HepG2 (cell line): Measurements from ENCODE around the gene RABGGTA. TPM values are rescaled to one million over a fixed set of nuclear protein-coding genes. Genes with fewer than 3 reads are reported as not detected.

ENCODE experiments used
- ATAC-seq: fragments of 200-7000 bp; cut with Tn5 transposase; 3 replicates; pipeline ENCODE4 v1.9.1; 2020; ENCODE audit warnings: mild to moderate bottlenecking, moderate library complexity
- BruUV-seq: library from RNA; stranded (reverse); fragments of 400-500 nt; replicated peaks from 2 replicates; lab custom pipeline; 2021; lab: Mats Ljungman, UMichigan
- CTCF ChIA-PET: fragments of 300-600 bp; formaldehyde crosslinking; extraction: SDS; loops from one replicate; lab custom pipeline; 2021; ENCODE audit warnings: low total read pairs, inconsistent platforms, low intra/inter-chr PET ratio; lab: Yijun Ruan, JAX
- POLR2A ChIA-PET: fragments of 350-600 bp; sonication (Branson Sonifier 250); formaldehyde crosslinking; loops from one replicate; lab custom pipeline; 2020; ENCODE audit warnings: antibody characterized with exemption, inconsistent platforms; lab: Yijun Ruan, JAX
- DNase-seq: peaks from one replicate; pipeline ENCODE4 v3.0.0-alpha.2; 2015; ENCODE audit warnings: low spot score
- FAIRE-seq: peaks from 3 replicates; lab custom pipeline; 2011; peaks lifted over from hg19 to GRCh38; lab: Jason Lieb, UNC
- H2AFZ ChIP-seq: one replicate; pipeline ENCODE4 v1.6.1; 2011; ENCODE audit warnings: low read length, inconsistent platforms
- H3K27ac ChIP-seq: fragments of 300-600 bp; 3 replicates; pipeline ENCODE4 v1.8.0; 2011; ENCODE audit warnings: mixed run types, mild to moderate bottlenecking, mixed read lengths, low read length, inconsistent platforms; ENCODE audit not compliant: insufficient read depth; ENCODE audit errors: extremely low read length
- H3K27me3 ChIP-seq, 2 experiments: fragments of 200-600 bp in 1 of 2; 2 replicates in 1 of 2; 3 replicates in 1 of 2; pipeline versions ENCODE4 v1.6.0 to v1.8.0; 2011; ENCODE audit warnings: low read length in 2 of 2, mild to moderate bottlenecking in 2 of 2, moderate library complexity in 2 of 2, inconsistent platforms in 1 of 2; ENCODE audit not compliant: insufficient read depth in 2 of 2, control insufficient read depth in 1 of 2
- H3K36me3 ChIP-seq, 2 experiments: fragments of 200-600 bp in 1 of 2; replicated peaks in 1 of 2; 2 replicates in 1 of 2; 3 replicates in 1 of 2; pipeline versions ENCODE4 v1.5.1 to v1.8.0; 2011; ENCODE audit warnings: low read length in 2 of 2, inconsistent platforms in 1 of 2; ENCODE audit not compliant: insufficient read depth in 2 of 2, control insufficient read depth in 1 of 2
- H3K4me1 ChIP-seq: 2 replicates; pipeline ENCODE4 v1.5.1; 2012; ENCODE audit warnings: low read length, inconsistent platforms; ENCODE audit not compliant: insufficient read depth
- H3K4me2 ChIP-seq: 2 replicates; pipeline ENCODE4 v1.6.0; 2011; ENCODE audit warnings: low read depth, low read length, inconsistent platforms
- H3K4me3 ChIP-seq, 3 experiments: fragments of 200-600 bp in 1 of 3; sonication (generic), shearing (Covaris generic) in 1 of 3; replicated peaks in 1 of 3; 2 replicates each; pipeline ENCODE4 v1.5.1; 2011 to 2016; ENCODE audit warnings: low read length in 3 of 3, inconsistent platforms in 2 of 3, low read depth in 2 of 3, mild to moderate bottlenecking in 2 of 3, control low read depth in 1 of 3, mixed read lengths in 1 of 3; ENCODE audit not compliant: insufficient read depth in 1 of 3
- H3K79me2 ChIP-seq: one replicate; pipeline ENCODE4 v1.6.1; 2011; ENCODE audit warnings: low read length, inconsistent platforms; ENCODE audit not compliant: insufficient read depth
- H3K9ac ChIP-seq: 2 replicates; pipeline ENCODE4 v1.6.0; 2011; ENCODE audit warnings: mild to moderate bottlenecking, low read depth, low read length, inconsistent platforms; ENCODE audit not compliant: insufficient read depth
- H3K9me3 ChIP-seq: 2 replicates; pipeline ENCODE4 v1.5.1; 2012; ENCODE audit warnings: mild to moderate bottlenecking, low read length
- H4K20me1 ChIP-seq: 2 replicates; pipeline ENCODE4 v1.6.0; 2011; ENCODE audit warnings: inconsistent platforms, mild to moderate bottlenecking, low read length, moderate library complexity; ENCODE audit not compliant: insufficient read depth
- ARID4A ChIP-seq: sonication (generic); formaldehyde crosslinking; IDR thresholded peaks from 2 replicates; pipeline ENCODE4 v1.5.0; 2020; ENCODE audit warnings: mild to moderate bottlenecking, missing genetic modification reagents, borderline replicate concordance
- BATF2 ChIP-seq: sonication (generic); formaldehyde crosslinking; IDR thresholded peaks from 2 replicates; pipeline ENCODE4 v1.8.0; 2022; ENCODE audit warnings: mild to moderate bottlenecking, missing genetic modification reagents, moderate library complexity
- FOXO4 ChIP-seq: sonication (generic); formaldehyde crosslinking; conservative IDR thresholded peaks from 2 replicates; pipeline ENCODE4 v1.8.1; 2023; ENCODE audit warnings: missing genetic modification reagents
- HCFC1 ChIP-seq: fragments of 150-350 bp; IDR thresholded peaks from 2 replicates; pipeline ENCODE4 v1.6.1; 2014; ENCODE audit warnings: low read depth, low read length
- HOXA9 ChIP-seq: sonication (generic); formaldehyde crosslinking; IDR thresholded peaks from 2 replicates; pipeline ENCODE4 v1.8.1; 2022; ENCODE audit warnings: missing genetic modification reagents, mild to moderate bottlenecking, moderate library complexity, borderline replicate concordance
- ZBTB14 ChIP-seq: sonication (generic); formaldehyde crosslinking; IDR thresholded peaks from 2 replicates; pipeline ENCODE4 v1.4.0; 2020; ENCODE audit warnings: missing genetic modification reagents
- ZNF574 ChIP-seq: sonication (generic); formaldehyde crosslinking; IDR thresholded peaks from 2 replicates; pipeline ENCODE4 v1.4.0; 2020; ENCODE audit warnings: missing genetic modification reagents
- ZNF891 ChIP-seq: sonication (generic); formaldehyde crosslinking; IDR thresholded peaks from 2 replicates; pipeline ENCODE4 v1.5.0; 2020; ENCODE audit warnings: mild to moderate bottlenecking, missing genetic modification reagents
- WGBS: methylation state at CpG from one replicate; pipeline ENCODE4 v1.1.6; 2017; ENCODE audit warnings: low lambda C conversion rate; 5-methylcytosine and 5-hydroxymethylcytosine counted together
- in situ Hi-C: cut with HindIII; loops from 2 replicates; pipeline ENCODE4 v1.10.0; 2017; ENCODE audit warnings: low pct_unique_long_range_greater_than_20kb; ENCODE audit not compliant: extremely low pct_ligation_motif_present
- intact Hi-C: fragments of 100-400 bp; cut with micrococcal nuclease; formaldehyde crosslinking; loops from one replicate; pipeline ENCODE4 v1.10.0; 2022; ENCODE audit not compliant: unreplicated experiment
- polyA plus RNA-seq, 8 experiments: library from polyadenylated mRNA; depleted of rRNA in 3 of 8; stranded (reverse) in 7 of 8; unstranded in 1 of 8; fragments of >200 nt; fragmentation: Illumina TruSeq in 4 of 8; extraction: Trizol in 4 of 8; gene quantifications; 2 replicates each; pipeline versions ENCODE4 v1.2.1 to v1.2.3, GENCODE V29; 2011 to 2016; ENCODE audit warnings: low read depth in 4 of 8, missing spikeins in 1 of 8, mixed read lengths in 1 of 8; ENCODE audit not compliant: insufficient read depth in 1 of 8
- total RNA-seq, 5 experiments: library from RNA; depleted of rRNA; stranded (reverse); fragments of >200 nt; fragmentation: Illumina TruSeq; extraction: Trizol; gene quantifications; 2 replicates each; pipeline ENCODE4 v1.2.3, GENCODE V29; 2016; ENCODE audit warnings: low read depth in 1 of 5

Gene RABGGTA
- total and polyA plus RNA-seq, 2 of the 13 experiments (the other 11 are each of a cell fraction or from before 2014, with no cell fraction given) = 57.9 to 90.8 TPM

- TF ChIP-seq FOXO4 (CRISPR knock-in tag) (peak; percentile 58; the same call in 1 of the 2 replicates), BATF2 (CRISPR knock-in tag) (0 out of 2 replicates have a peak, but pooled peaks have one; percentile 42), ZNF891 (peak; percentile 41; the same call in 1 of the 2 replicates)
Observed at GRCh38 chr14:24254630-24255392, 16.6 kb downstream of the RABGGTA start (continued).

GRCh38 chr14:24253936-24254335, 17.5 kb downstream of the RABGGTA start:
- POLR2A ChIA-PET = interaction anchor here (1.7 to 13.2 kb wide), 5 partner anchors 11 to 58 kb away, joined by 4 to 254 read pairs (median 21); partner anchors contain the start of genes CHMP4A, DHRS1, NOP9 and RABGGTA
- ATAC-seq = no peak
- Histone ChIP-seq H3K27ac (no peak overlapping the region), H3K4me1 (peaks cover 39% of the 10 kb centered on the region), H3K36me3 (peaks cover 0 to 1% of the 10 kb centered on the region in 2 experiments; a peak in 1 of 5 replicates), H4K20me1 (no peaks in the 10 kb centered on the region), H3K4me2 (no peak overlapping the region), H3K4me3 (no peak overlapping the region), H3K27me3 (no peaks in the 10 kb centered on the region), H2AFZ (no peak overlapping the region), H3K9me3 (no peaks in the 10 kb centered on the region), H3K9ac (no peak overlapping the region), H3K79me2 (no peaks in the 10 kb centered on the region)
- DNase-seq = no peak
- CTCF ChIA-PET = no interaction called here
- TF ChIP-seq ZBTB14 (CRISPR knock-in tag) = 0 out of 2 replicates have a peak, but pooled peaks have one; percentile 27
- TF ChIP-seq HCFC1 = peak; percentile 17; the same call in 1 of the 2 replicates
- no peak for TF ChIP-seq HOXA9 (CRISPR knock-in tag)
- TF ChIP-seq ARID4A (CRISPR knock-in tag) = peak; percentile 12; the same call in 1 of the 2 replicates
- TF ChIP-seq ZNF574 (CRISPR knock-in tag) = peak; percentile 18; the same call in 1 of the 2 replicates
- in situ Hi-C loops (no loop called here), intact Hi-C loops (no loop called here)
- 94% methylated on average over 7 of the region's 7 CpGs for WGBS
- no peak for FAIRE-seq
- BruUV-seq = no TSS peak
